HG02571 (cell line): Measurements from ENCODE around the gene FAM98C.

Experiments
- ATAC-seq: cut with Tn5 transposase; IDR thresholded peaks from one replicate; pipeline ENCODE4 v1.9.1; 2021; ENCODE audit warnings: mild to moderate bottlenecking, moderate library complexity; ENCODE audit not compliant: unreplicated experiment

Gene FAM98C

DNA sequence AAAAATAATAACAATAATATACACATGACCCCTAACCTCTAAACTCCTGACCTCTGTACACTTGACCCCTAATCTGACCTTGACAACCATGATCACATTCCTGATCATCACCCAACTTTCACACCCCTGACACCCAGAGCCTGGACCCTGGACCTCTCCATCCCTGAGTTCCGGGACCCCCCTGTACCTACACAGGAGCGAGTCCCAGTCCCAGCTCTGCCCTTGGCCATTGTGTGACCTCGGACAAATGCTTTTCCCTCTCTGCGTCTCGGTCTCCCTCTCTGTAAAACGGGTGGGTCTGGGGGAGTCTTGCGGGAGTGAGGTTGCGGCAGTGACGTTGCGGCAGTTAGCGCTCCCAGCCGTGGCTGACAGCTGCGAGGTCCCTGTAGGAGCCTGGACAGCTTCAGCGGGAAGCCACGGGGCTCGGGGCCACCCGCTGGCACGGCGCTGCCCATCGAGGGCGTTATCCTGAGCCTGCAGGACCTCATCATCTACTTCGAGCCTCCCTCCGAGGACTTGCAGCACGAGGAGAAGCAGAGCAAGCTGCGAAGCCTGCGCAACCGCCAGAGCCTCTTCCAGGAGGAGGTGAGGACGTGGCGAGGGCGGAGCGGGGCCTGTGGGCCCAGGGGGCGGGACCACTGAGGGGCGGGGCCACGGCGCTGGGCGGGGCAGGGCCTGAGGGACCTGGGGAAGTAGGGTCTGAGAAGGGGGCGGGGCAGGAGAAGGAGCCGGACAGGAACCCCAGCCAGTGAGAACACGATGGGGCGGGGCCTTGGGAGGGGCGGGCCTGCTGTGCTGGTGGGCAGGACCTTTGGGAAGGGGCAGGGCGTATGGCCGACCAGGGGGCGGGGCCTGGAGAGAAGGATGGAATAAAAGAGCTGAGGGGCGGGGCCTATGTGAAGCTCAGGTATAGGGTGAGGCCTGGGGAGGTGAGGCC lies 49.8 kb downstream of the FAM98C start:
- ATAC-seq: no peak

DNA sequence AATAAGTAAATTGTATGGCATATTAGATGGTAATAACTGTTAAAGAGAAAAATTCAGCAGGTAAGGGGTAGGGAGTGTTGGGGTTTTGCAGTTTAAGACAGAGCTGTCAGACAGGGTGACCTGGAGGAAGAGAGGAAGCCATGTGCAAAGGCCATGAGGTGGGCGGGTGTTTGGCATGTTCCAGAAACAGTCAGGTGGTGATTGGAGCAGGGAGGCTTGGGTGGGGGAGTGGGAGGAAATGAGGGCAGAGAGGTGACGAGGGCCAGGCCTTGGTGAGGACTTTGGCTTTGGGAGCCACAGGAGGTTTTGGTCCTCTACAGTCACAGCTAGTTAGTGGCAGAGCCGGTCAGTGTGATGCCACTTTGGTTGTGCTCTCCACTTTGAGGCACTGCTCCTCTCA lies 50.7 kb downstream of the FAM98C start:
- no peak for ATAC-seq

DNA sequence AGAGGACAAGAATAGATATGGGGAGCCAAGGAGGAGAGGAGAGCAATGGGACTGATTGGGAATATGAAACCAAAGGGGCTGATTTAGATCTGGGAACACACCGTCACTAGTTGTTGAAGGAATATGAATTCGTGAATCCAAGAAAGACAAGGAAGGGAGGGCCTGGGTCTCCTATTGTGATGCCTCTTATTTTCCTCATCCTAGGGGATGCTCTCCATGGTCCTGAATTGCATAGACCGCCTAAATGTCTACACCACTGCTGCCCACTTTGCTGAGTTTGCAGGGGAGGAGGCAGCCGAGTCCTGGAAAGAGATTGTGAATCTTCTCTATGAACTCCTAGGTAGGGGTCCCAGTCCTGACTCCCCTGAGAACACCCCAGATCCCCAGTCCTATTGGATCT lies 52.1 kb downstream of the FAM98C start:
- no peak for ATAC-seq

DNA sequence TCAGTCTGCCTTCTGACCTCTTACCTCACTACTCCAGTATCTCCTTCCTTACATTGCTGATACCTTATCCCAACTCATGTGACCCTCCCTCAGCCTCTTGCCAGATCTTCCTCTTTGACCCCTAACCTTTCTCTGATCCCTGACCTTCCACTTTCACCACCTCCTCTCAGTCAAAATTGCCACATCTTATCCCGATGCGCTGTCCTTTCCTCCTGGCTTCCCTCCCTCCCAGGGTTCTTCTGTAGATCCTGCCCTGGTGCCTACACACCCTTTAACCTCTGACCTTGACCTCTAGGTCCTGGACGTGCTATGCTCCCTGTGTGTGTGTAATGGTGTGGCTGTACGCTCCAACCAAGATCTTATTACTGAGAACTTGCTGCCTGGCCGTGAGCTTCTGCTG lies 54.3 kb downstream of the FAM98C start:
- ATAC-seq: no peak

DNA sequence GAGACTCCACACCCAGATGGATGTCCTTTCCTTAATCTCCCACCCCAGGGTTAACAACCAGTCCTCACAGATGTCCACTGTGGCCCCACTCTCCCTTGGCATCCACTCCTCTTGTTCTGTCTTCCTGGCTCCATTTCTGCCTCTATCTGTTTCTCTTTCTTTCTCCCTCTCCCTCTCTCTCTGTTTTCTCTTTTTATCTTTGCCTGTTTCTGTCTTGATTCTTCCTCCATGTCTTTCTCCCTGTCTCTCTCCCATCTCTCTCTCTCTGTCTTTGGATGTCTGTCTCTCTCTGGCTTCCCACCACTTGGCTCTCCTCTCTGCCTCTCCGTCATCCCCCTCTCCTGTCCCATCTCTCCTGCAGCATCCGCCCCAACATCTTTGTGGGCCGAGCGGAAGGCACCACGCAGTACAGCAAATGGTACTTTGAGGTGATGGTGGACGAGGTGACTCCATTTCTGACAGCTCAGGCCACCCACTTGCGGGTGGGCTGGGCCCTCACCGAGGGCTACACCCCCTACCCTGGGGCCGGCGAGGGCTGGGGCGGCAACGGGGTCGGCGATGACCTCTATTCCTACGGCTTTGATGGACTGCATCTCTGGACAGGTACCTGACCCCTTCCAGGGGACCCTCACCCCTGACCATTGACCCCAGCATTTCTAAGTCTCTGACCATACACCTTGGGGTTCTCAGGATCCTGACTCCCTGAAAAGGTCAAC lies 55.0 kb downstream of the FAM98C start:
- no peak for ATAC-seq
